Fibroblast of skin of back (primary cell): ENCODE measurements around the gene LIMK2.
"Not testable (repeated sequence)": the region's sequence is repeated elsewhere in the genome, so short reads cannot be mapped to it uniquely, and the experiment has no call there.

Source experiments
- DNase-seq: peaks from one replicate; pipeline ENCODE4 v3.0.0-alpha.2; 2013

Gene LIMK2

GRCh38 chr22:31244943-31245451 lies 32.9 kb downstream of the LIMK2 start:
- no peak for DNase-seq

GRCh38 chr22:31245998-31246397 lies 33.9 kb downstream of the LIMK2 start:
- DNase-seq, result not testable (repeated sequence)

GRCh38 chr22:31246687-31247086 lies 34.6 kb downstream of the LIMK2 start:
- no peak for DNase-seq

GRCh38 chr22:31247726-31248125 lies 35.6 kb downstream of the LIMK2 start:
- DNase-seq, result no peak

GRCh38 chr22:31248138-31248745 lies 36.1 kb downstream of the LIMK2 start:
- DNase-seq, result peak; percentile 95

- DNase-seq, result peak; percentile 49
Observed at GRCh38 chr22:31248965-31249958, 37.2 kb downstream of the LIMK2 start.

GRCh38 chr22:31250740-31251600 lies 38.9 kb downstream of the LIMK2 start:
- DNase-seq, result peak; percentile 52

- no peak for DNase-seq
Observed at GRCh38 chr22:31253949-31254348, 41.9 kb downstream of the LIMK2 start.

- no peak for DNase-seq
Observed at GRCh38 chr22:31259798-31260473, 47.8 kb downstream of the LIMK2 start.

- DNase-seq, result no peak
Observed at GRCh38 chr22:31260474-31260856, 48.4 kb downstream of the LIMK2 start.

GRCh38 chr22:31262312-31263133 lies 50.4 kb downstream of the LIMK2 start:
- no peak for DNase-seq

- DNase-seq, result no peak
Observed at GRCh38 chr22:31263896-31264640, 52.0 kb downstream of the LIMK2 start.

- no peak for DNase-seq
Observed at GRCh38 chr22:31268281-31268680, 56.2 kb downstream of the LIMK2 start.

GRCh38 chr22:31269892-31270579 lies 57.9 kb downstream of the LIMK2 start:
- DNase-seq, result no peak

- no peak for DNase-seq
Observed at GRCh38 chr22:31271026-31271425, 58.9 kb downstream of the LIMK2 start.

GRCh38 chr22:31271485-31271884 lies 59.4 kb downstream of the LIMK2 start:
- DNase-seq, result no peak

GRCh38 chr22:31272522-31273446 lies 60.7 kb downstream of the LIMK2 start:
- DNase-seq, result peak; percentile 66

- DNase-seq, result no peak
Observed at GRCh38 chr22:31274017-31274416, 61.9 kb downstream of the LIMK2 start.

- DNase-seq, result no peak
Observed at GRCh38 chr22:31275018-31275417, 62.9 kb downstream of the LIMK2 start.
